ENCODE results near the gene CDC5L.

The CDC5L gene

GRCh38 chr6:44386364-44386928 is 1.1 kb upstream of the CDC5L start:
- Histone ChIP-seq H3K4me2 (ENCODE audit: low read length) (no peak overlapping the region), H3K4me3 (ENCODE audit: low read depth, low read length) (no peak overlapping the region), H3K9me3 (ENCODE audit: control insufficient read depth, low read length) (no peaks in the 10 kb centered on the region), H3K9ac (no peak overlapping the region), H3K36me3 (ENCODE audit: control insufficient read depth, insufficient read depth, low read length) (no peaks in the 10 kb centered on the region), H3K79me2 (peaks cover 23% of the 10 kb centered on the region), H3K4me1 (peaks cover 11% of the 10 kb centered on the region), H3K27ac (no peak overlapping the region), H2AFZ (peak overlapping the region; percentile 84), H3K27me3 (ENCODE audit: control insufficient read depth, insufficient read depth, low read length) (no peaks in the 10 kb centered on the region)
- no peak for TF ChIP-seq CTCF (IDR thresholded peaks at IDR 0.05)

GRCh38 chr6:44386929-44387345 is 569 bp upstream of the CDC5L start:
- Histone ChIP-seq H3K9me3 (ENCODE audit: control insufficient read depth, low read length) (no peaks in the 10 kb centered on the region), H3K9ac (no peak overlapping the region), H3K4me2 (ENCODE audit: low read length) (peak overlapping the region; percentile 83), H3K27ac (peak overlapping the region; percentile 94), H3K4me3 (ENCODE audit: low read depth, low read length) (peak overlapping the region; percentile 96), H3K27me3 (ENCODE audit: control insufficient read depth, insufficient read depth, low read length) (no peaks in the 10 kb centered on the region), H2AFZ (peak overlapping the region; percentile 84), H3K36me3 (ENCODE audit: control insufficient read depth, insufficient read depth, low read length) (no peaks in the 10 kb centered on the region), H3K4me1 (peaks cover 11% of the 10 kb centered on the region), H3K79me2 (peaks cover 26% of the 10 kb centered on the region)
- TF ChIP-seq CTCF (IDR thresholded peaks at IDR 0.05), result no peak

GRCh38 chr6:44388135-44388487 is 605 bp downstream of the CDC5L start:
- H3K79me2 ChIP-seq, result peaks cover 28% of the 10 kb centered on the region
- no peaks in the 10 kb centered on the region for H3K9me3 ChIP-seq (ENCODE audit: control insufficient read depth, low read length)
- H3K27ac ChIP-seq, result peak overlapping the region; percentile 94
- TF ChIP-seq CTCF (IDR thresholded peaks at IDR 0.05), result no peak
- peak overlapping the region; percentile 56 for H3K4me2 ChIP-seq (ENCODE audit: low read length)
- peak overlapping the region; percentile 96 for H3K4me3 ChIP-seq (ENCODE audit: low read depth, low read length)
- H3K4me1 ChIP-seq, result peaks cover 11% of the 10 kb centered on the region
- H3K9ac ChIP-seq, result no peak overlapping the region
- H2AFZ ChIP-seq, result peak overlapping the region; percentile 36
- no peaks in the 10 kb centered on the region for H3K36me3 ChIP-seq (ENCODE audit: control insufficient read depth, insufficient read depth, low read length)
- H3K27me3 ChIP-seq (ENCODE audit: control insufficient read depth, insufficient read depth, low read length), result no peaks in the 10 kb centered on the region

- Histone ChIP-seq H3K9ac (no peak overlapping the region), H3K4me2 (ENCODE audit: low read length) (peak overlapping the region; percentile 56), H3K27ac (no peak overlapping the region), H2AFZ (no peak overlapping the region), H3K27me3 (ENCODE audit: control insufficient read depth, insufficient read depth, low read length) (no peaks in the 10 kb centered on the region), H3K36me3 (ENCODE audit: control insufficient read depth, insufficient read depth, low read length) (no peaks in the 10 kb centered on the region), H3K9me3 (ENCODE audit: control insufficient read depth, low read length) (no peaks in the 10 kb centered on the region), H3K4me1 (peaks cover 11% of the 10 kb centered on the region), H3K4me3 (ENCODE audit: low read depth, low read length) (no peak overlapping the region), H3K79me2 (peaks cover 36% of the 10 kb centered on the region)
- no peak for TF ChIP-seq CTCF (IDR thresholded peaks at IDR 0.05)
These were observed 1.4 kb downstream of the CDC5L start for GRCh38 chr6:44388887-44389286.

- TF ChIP-seq CTCF (IDR thresholded peaks at IDR 0.05), result no peak
- Histone ChIP-seq H3K9ac (no peak overlapping the region), H3K27me3 (ENCODE audit: control insufficient read depth, insufficient read depth, low read length) (no peaks in the 10 kb centered on the region), H3K4me2 (ENCODE audit: low read length) (no peak overlapping the region), H3K27ac (no peak overlapping the region), H3K9me3 (ENCODE audit: control insufficient read depth, low read length) (no peaks in the 10 kb centered on the region), H2AFZ (no peak overlapping the region), H3K36me3 (ENCODE audit: control insufficient read depth, insufficient read depth, low read length) (no peaks in the 10 kb centered on the region), H3K4me1 (peaks cover 11% of the 10 kb centered on the region), H3K4me3 (ENCODE audit: low read depth, low read length) (no peak overlapping the region), H3K79me2 (peaks cover 39% of the 10 kb centered on the region)
These were observed 2.7 kb downstream of the CDC5L start for GRCh38 chr6:44390158-44390683.

All from parathyroid adenoma (tissue), 2 donors.